H1 (cell line): ENCODE measurements around the gene KCMF1.

ENCODE experiments used
- ASH2L ChIP-seq: fragments of 200-600, 300-600 bp; sonication (generic); IDR thresholded peaks from one replicate; pipeline ENCODE4 v1.7.1; 2017; ENCODE audit warnings: low read length
- CREB1 ChIP-seq: IDR thresholded peaks from 2 replicates; pipeline ENCODE4 v1.6.1; 2012; ENCODE audit warnings: inconsistent platforms
- GTF2F1 ChIP-seq: IDR thresholded peaks from 2 replicates; pipeline ENCODE4 v1.6.1; 2012; ENCODE audit warnings: low read depth, low read length, improper control_type of control experiment, borderline replicate concordance
- KDM1A ChIP-seq: fragments of 200-600, 300-600 bp; sonication (generic); IDR thresholded peaks from 2 replicates; pipeline ENCODE4 v1.7.1; 2016; ENCODE audit warnings: mild to moderate bottlenecking, low read length, borderline replicate concordance
- NRF1 ChIP-seq: IDR thresholded peaks from 2 replicates; pipeline ENCODE4 v1.6.1; 2011; ENCODE audit warnings: mild to moderate bottlenecking, low read depth, low read length, improper control_type of control experiment
- POLR2A ChIP-seq, 2 experiments: IDR thresholded peaks; 1 replicate in 1 of 2; 2 replicates in 1 of 2; pipeline ENCODE4 v1.6.1; 2011; ENCODE audit warnings: low read depth in 2 of 2, low read length in 2 of 2, mild to moderate bottlenecking in 2 of 2; ENCODE audit errors: control extremely low read depth in 1 of 2
- RAD21 ChIP-seq, 2 experiments: IDR thresholded peaks in 1 of 2; conservative IDR thresholded peaks in 1 of 2; 2 replicates each; pipeline ENCODE4 v1.6.1; 2011; ENCODE audit warnings: low read depth in 2 of 2, low read length in 2 of 2, improper control_type of control experiment in 1 of 2, inconsistent platforms in 1 of 2, mild to moderate bottlenecking in 1 of 2, moderate library complexity in 1 of 2
- RFX5 ChIP-seq: IDR thresholded peaks from 2 replicates; pipeline ENCODE4 v1.6.1; 2011; ENCODE audit warnings: low read depth, low read length, improper control_type of control experiment, borderline replicate concordance
- RXRA ChIP-seq: IDR thresholded peaks from 2 replicates; pipeline ENCODE4 v1.6.1; 2011; ENCODE audit warnings: low read depth, mild to moderate bottlenecking, low read length, moderate library complexity; ENCODE audit not compliant: insufficient read depth
- SAP30 ChIP-seq: fragments of 300-600 bp; sonication (generic); IDR thresholded peaks from 2 replicates; pipeline ENCODE4 v1.7.1; 2012; ENCODE audit warnings: low read length, moderate library complexity, mild to moderate bottlenecking, inconsistent platforms; ENCODE audit not compliant: insufficient read depth, insufficient replicate concordance
- YY1 ChIP-seq: IDR thresholded peaks from 2 replicates; pipeline ENCODE4 v1.6.1; 2011; ENCODE audit warnings: low read depth, mild to moderate bottlenecking, low read length
- ZNF274 ChIP-seq: IDR thresholded peaks from 2 replicates; pipeline ENCODE4 v1.7.0; 2012; ENCODE audit warnings: low read length, borderline replicate concordance; ENCODE audit errors: extremely low read depth
- TF ChIP-seq, protein P1 (sequence below), 3 experiments: IDR thresholded peaks; 1 replicate in 2 of 3; 2 replicates in 1 of 3; pipeline versions ENCODE4 v1.5.1 to v1.6.1; 2011; ENCODE audit warnings: low read length in 3 of 3, mild to moderate bottlenecking in 3 of 3, inconsistent platforms in 2 of 3, low read depth in 1 of 3, moderate library complexity in 1 of 3; ENCODE audit not compliant: insufficient read depth in 1 of 3; ENCODE audit errors: control extremely low read depth in 1 of 3

DNA sequence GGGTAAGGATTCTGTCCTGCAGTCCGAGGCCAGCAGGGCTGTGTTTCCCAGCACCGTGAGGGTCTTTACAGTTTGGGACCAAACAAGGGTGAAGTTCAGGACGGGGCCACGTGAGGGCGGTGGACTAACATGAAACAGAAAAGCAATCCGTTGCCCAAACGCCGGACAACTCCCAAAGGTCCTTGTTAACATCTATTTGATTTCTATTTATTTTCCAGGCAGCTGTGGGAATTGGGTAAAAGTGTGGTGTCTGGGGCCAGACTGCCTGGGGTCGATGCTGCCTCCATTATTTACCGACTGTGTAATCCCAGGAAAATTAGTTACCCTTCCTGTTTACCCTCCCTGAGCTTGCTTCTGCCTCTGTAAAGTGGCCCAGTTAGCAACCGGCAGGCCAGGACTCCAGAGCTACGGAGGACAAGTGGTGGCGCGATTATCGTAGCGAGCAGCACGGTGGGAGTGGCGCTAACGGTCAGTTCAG, 96.0 kb downstream of the KCMF1 start:
- no peak for TF ChIP-seq SAP30
- peak; percentile 92 for TF ChIP-seq RAD21 (IDR thresholded peaks at IDR 0.05 in 1 of 2, conservative IDR thresholded peaks at IDR 0.05 in 1 of 2; ENCODE audit: low read depth in 2 of 2, low read length in 2 of 2)
- no peak for TF ChIP-seq KDM1A
- TF ChIP-seq, protein P1, sequence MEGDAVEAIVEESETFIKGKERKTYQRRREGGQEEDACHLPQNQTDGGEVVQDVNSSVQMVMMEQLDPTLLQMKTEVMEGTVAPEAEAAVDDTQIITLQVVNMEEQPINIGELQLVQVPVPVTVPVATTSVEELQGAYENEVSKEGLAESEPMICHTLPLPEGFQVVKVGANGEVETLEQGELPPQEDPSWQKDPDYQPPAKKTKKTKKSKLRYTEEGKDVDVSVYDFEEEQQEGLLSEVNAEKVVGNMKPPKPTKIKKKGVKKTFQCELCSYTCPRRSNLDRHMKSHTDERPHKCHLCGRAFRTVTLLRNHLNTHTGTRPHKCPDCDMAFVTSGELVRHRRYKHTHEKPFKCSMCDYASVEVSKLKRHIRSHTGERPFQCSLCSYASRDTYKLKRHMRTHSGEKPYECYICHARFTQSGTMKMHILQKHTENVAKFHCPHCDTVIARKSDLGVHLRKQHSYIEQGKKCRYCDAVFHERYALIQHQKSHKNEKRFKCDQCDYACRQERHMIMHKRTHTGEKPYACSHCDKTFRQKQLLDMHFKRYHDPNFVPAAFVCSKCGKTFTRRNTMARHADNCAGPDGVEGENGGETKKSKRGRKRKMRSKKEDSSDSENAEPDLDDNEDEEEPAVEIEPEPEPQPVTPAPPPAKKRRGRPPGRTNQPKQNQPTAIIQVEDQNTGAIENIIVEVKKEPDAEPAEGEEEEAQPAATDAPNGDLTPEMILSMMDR (IDR thresholded peaks at IDR 0.05; ENCODE audit: control extremely low read depth in 1 of 3, insufficient read depth in 1 of 3, low read depth in 1 of 3, low read length in 3 of 3) = peak; percentile 86 to 91 (median 90)
- TF ChIP-seq ZNF274 = no peak
- no peak for TF ChIP-seq NRF1
- TF ChIP-seq RXRA = no peak
- TF ChIP-seq POLR2A (IDR thresholded peaks at IDR 0.05; ENCODE audit: control extremely low read depth in 1 of 2, low read depth in 2 of 2, low read length in 2 of 2) = no peak
- no peak for TF ChIP-seq GTF2F1
- TF ChIP-seq YY1 = no peak; the same call in 1 of the 2 replicates
- no peak for TF ChIP-seq RFX5
- peak; percentile 37 for TF ChIP-seq ASH2L
- no peak; the same call in 1 of the 2 replicates for TF ChIP-seq CREB1
